ENCODE data around the gene SCAPER.

The SCAPER gene

DNA sequence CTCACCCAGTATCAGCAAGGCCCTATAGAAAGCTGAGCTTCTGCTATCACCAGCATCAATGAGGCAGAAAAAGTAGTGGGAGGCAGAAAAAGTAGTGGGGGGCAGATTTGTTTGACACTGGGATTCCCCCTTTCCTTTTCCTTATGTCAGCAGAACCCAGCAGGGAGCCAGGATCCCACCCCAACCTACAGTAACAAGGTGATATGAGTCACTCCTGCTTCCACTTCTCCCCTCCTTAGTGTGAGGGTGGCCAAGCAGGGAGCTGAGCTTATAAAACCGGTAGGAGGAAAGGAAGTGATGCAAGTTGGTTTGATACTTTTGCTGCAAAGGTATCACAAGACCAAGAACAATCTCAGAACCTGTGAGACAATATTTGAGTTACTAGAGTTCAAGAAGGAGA lies 128.7 kb downstream of the SCAPER start:
- TF ChIP-seq FOXP2 (optimal IDR thresholded peaks at IDR 0.05; ENCODE audit: borderline replicate concordance, extremely low read depth, extremely low read length, insufficient read depth) (no peak), POLR2AphosphoS5 (IDR thresholded peaks at IDR 0.05; ENCODE audit: low read depth, low read length) (no peak), SIN3A (IDR thresholded peaks at IDR 0.05; ENCODE audit: borderline replicate concordance, insufficient read depth, low read length) (no peak), TAF1 (IDR thresholded peaks at IDR 0.05; ENCODE audit: borderline replicate concordance, insufficient read depth, low read length) (no peak)
- TF ChIP-seq, protein P1, sequence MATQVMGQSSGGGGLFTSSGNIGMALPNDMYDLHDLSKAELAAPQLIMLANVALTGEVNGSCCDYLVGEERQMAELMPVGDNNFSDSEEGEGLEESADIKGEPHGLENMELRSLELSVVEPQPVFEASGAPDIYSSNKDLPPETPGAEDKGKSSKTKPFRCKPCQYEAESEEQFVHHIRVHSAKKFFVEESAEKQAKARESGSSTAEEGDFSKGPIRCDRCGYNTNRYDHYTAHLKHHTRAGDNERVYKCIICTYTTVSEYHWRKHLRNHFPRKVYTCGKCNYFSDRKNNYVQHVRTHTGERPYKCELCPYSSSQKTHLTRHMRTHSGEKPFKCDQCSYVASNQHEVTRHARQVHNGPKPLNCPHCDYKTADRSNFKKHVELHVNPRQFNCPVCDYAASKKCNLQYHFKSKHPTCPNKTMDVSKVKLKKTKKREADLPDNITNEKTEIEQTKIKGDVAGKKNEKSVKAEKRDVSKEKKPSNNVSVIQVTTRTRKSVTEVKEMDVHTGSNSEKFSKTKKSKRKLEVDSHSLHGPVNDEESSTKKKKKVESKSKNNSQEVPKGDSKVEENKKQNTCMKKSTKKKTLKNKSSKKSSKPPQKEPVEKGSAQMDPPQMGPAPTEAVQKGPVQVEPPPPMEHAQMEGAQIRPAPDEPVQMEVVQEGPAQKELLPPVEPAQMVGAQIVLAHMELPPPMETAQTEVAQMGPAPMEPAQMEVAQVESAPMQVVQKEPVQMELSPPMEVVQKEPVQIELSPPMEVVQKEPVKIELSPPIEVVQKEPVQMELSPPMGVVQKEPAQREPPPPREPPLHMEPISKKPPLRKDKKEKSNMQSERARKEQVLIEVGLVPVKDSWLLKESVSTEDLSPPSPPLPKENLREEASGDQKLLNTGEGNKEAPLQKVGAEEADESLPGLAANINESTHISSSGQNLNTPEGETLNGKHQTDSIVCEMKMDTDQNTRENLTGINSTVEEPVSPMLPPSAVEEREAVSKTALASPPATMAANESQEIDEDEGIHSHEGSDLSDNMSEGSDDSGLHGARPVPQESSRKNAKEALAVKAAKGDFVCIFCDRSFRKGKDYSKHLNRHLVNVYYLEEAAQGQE (IDR thresholded peaks at IDR 0.05; ENCODE audit: insufficient read depth in 1 of 2, low read depth in 2 of 2, low read length in 2 of 2): no peak

DNA sequence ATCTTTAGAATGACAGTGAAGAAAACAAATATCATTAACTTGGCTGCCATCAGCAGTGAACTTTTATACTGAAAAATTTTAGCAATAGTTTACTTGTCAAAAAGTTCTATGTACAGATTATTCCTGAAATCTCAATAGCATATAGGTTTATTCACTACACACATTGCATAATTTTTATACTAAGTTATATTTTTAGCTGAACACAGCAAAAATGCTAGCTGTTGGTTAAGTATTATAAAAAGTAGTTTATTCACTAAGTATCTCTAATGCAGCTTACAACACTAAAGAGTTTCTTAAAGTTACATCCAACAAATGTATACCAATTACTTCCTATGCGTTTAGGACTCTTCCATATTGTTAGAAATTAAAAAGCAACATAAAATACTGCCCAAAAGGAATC lies 131.9 kb downstream of the SCAPER start:
- TF ChIP-seq POLR2AphosphoS5 (IDR thresholded peaks at IDR 0.05; ENCODE audit: low read depth, low read length): no peak
- TF ChIP-seq FOXP2 (optimal IDR thresholded peaks at IDR 0.05; ENCODE audit: borderline replicate concordance, extremely low read depth, extremely low read length, insufficient read depth): no peak
- no peak for TF ChIP-seq TAF1 (IDR thresholded peaks at IDR 0.05; ENCODE audit: borderline replicate concordance, insufficient read depth, low read length)
- TF ChIP-seq SIN3A (IDR thresholded peaks at IDR 0.05; ENCODE audit: borderline replicate concordance, insufficient read depth, low read length): no peak
- TF ChIP-seq, protein P1 (IDR thresholded peaks at IDR 0.05; ENCODE audit: insufficient read depth in 1 of 2, low read depth in 2 of 2, low read length in 2 of 2): no peak

DNA sequence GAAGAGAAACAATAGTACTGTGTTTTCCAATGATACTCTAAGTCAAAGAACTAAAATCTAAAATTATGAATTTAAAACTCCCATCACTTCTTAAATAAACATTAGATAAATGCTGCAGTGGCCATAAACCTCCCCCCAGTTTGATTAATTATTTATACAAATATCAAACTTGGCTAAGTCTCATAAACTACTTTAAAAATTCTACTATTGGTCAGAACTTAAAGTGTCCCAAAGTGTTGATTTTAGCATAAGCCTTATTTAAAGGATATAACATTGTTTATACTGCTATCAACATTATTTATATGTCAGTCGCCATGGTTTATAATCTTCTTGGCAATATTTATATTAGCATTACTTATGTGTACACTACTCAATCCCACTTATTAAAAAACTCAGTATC lies 132.4 kb downstream of the SCAPER start:
- TF ChIP-seq TAF1 (IDR thresholded peaks at IDR 0.05; ENCODE audit: borderline replicate concordance, insufficient read depth, low read length): no peak
- no peak for TF ChIP-seq FOXP2 (optimal IDR thresholded peaks at IDR 0.05; ENCODE audit: borderline replicate concordance, extremely low read depth, extremely low read length, insufficient read depth)
- TF ChIP-seq, protein P1 (IDR thresholded peaks at IDR 0.05; ENCODE audit: insufficient read depth in 1 of 2, low read depth in 2 of 2, low read length in 2 of 2): no peak

DNA sequence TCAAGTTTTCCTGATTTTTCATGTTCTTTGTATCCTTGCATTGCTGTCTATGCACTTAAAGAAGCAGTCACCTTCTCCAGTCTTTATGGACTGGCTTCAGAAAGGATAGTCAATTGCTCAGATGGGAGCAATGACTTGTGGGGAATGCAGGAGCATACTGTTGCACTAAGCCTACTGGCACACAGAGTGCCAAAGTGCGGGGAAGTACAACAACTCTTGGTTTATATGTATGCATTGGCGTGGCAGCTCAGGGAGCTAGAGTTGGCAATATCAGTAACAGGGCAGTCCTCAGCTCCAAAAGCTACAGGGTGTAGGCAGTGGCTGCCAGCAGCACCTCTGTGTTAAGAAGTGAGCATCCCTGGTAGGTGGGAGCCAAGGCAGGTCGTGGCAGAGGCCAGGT lies 141.1 kb downstream of the SCAPER start:
- TF ChIP-seq POLR2AphosphoS5 (IDR thresholded peaks at IDR 0.05; ENCODE audit: low read depth, low read length) (no peak), TAF1 (IDR thresholded peaks at IDR 0.05; ENCODE audit: borderline replicate concordance, insufficient read depth, low read length) (no peak), FOXP2 (optimal IDR thresholded peaks at IDR 0.05; ENCODE audit: borderline replicate concordance, extremely low read depth, extremely low read length, insufficient read depth) (no peak), SIN3A (IDR thresholded peaks at IDR 0.05; ENCODE audit: borderline replicate concordance, insufficient read depth, low read length) (no peak)
- TF ChIP-seq, protein P1 (IDR thresholded peaks at IDR 0.05; ENCODE audit: insufficient read depth in 1 of 2, low read depth in 2 of 2, low read length in 2 of 2): no peak

DNA sequence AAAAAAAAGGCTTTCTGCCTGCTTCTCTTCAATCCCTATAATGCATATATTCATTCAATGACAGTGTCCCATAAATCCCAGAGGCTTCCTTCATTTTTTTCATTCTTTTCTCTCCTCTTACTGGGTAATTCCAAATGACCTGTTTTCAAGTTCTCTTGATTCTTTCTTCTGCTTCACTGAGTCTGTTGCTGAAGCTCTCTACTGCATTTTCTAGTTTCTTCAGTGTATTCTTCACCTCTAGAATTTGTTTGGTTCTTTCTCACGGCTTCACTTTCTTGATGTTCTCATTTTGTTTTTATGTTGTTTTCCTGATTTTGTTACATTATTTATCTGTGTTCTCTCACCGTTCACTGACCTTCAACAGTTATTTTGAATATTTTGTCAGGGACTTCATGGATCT lies 141.6 kb downstream of the SCAPER start:
- TF ChIP-seq SIN3A (IDR thresholded peaks at IDR 0.05; ENCODE audit: borderline replicate concordance, insufficient read depth, low read length): no peak
- TF ChIP-seq TAF1 (IDR thresholded peaks at IDR 0.05; ENCODE audit: borderline replicate concordance, insufficient read depth, low read length): no peak
- TF ChIP-seq FOXP2 (optimal IDR thresholded peaks at IDR 0.05; ENCODE audit: borderline replicate concordance, extremely low read depth, extremely low read length, insufficient read depth): no peak
- TF ChIP-seq, protein P1 (IDR thresholded peaks at IDR 0.05; ENCODE audit: insufficient read depth in 1 of 2, low read depth in 2 of 2, low read length in 2 of 2): no peak
- no peak for TF ChIP-seq POLR2AphosphoS5 (IDR thresholded peaks at IDR 0.05; ENCODE audit: low read depth, low read length)

Data from PFSK-1 (cell line).